Lower leg skin (tissue), 4 donors: Measurements from ENCODE around the gene APOC3. TPM values are rescaled to one million over a fixed set of nuclear protein-coding genes. Genes with fewer than 3 reads are reported as not detected.

Experiments used
- DNase-seq, 2 donors: peaks; one replicate each; pipeline ENCODE4 v3.0.0-alpha.2; 2019; ENCODE audit warnings: low spot score in 2 of 2
- H3K4me3 ChIP-seq: fragments of 200-600 bp; sonication (generic); 2 replicates; pipeline ENCODE4 v1.5.1; 2017; ENCODE audit warnings: mild to moderate bottlenecking, low read depth; ENCODE audit not compliant: poor library complexity, severe bottlenecking
- POLR2A ChIP-seq, 2 donors: fragments of 450-650 bp; IDR thresholded peaks; one replicate each; pipeline ENCODE4 v1.6.1; 2016 to 2017; ENCODE audit warnings: antibody characterized with exemption in 2 of 2, mild to moderate bottlenecking in 1 of 2, moderate library complexity in 1 of 2
- WGBS, 2 donors: methylation state at CpG; one replicate each; pipeline ENCODE4 v1.1.5; 2018; 5-methylcytosine and 5-hydroxymethylcytosine counted together
- intact Hi-C: fragments of 100-400 bp; cut with DNase I; formaldehyde crosslinking; loops from one replicate; pipeline ENCODE4 v1.15.0; 2023; ENCODE audit warnings: low total_unique reads
- total RNA-seq, 4 donors: library from RNA; depleted of rRNA; stranded (reverse); fragments of >200 nt; gene quantifications; one replicate each; pipeline ENCODE4 v1.1.0, GENCODE V29; 2016
- TF ChIP-seq, protein P1 (sequence below), 3 donors: fragments of 450-650 bp; IDR thresholded peaks; one replicate each; pipeline ENCODE4 v1.5.1; 2016; ENCODE audit warnings: antibody characterized with exemption in 3 of 3, mild to moderate bottlenecking in 3 of 3, moderate library complexity in 2 of 3

APOC3 gene
- total RNA-seq, 4 donors from 2014 or later: not detected

DNA sequence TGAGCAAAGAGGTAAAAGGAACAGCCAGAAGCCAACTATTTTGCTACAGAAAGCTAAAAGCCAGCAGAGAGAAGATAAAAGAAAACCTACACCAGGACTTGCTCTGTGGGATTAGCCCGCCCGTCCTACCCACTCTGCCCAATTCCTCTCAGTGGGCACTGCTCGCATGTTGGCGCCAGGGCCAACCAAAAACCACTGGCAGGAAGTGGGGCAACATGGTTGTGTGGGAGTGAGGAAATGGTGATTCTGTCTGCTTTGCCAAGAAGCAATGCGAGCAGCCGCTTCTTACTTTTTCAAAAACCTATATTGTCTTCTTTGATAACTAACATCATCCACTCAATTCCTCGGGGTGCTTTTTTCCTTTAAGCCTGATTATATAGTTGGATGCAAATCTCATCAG is 21.9 kb downstream of the APOC3 start:
- H3K4me3 ChIP-seq: no peak overlapping the region
- intact Hi-C loops: no loop called here
- no peak for TF ChIP-seq POLR2A (IDR thresholded peaks at IDR 0.05)
- TF ChIP-seq, protein P1, sequence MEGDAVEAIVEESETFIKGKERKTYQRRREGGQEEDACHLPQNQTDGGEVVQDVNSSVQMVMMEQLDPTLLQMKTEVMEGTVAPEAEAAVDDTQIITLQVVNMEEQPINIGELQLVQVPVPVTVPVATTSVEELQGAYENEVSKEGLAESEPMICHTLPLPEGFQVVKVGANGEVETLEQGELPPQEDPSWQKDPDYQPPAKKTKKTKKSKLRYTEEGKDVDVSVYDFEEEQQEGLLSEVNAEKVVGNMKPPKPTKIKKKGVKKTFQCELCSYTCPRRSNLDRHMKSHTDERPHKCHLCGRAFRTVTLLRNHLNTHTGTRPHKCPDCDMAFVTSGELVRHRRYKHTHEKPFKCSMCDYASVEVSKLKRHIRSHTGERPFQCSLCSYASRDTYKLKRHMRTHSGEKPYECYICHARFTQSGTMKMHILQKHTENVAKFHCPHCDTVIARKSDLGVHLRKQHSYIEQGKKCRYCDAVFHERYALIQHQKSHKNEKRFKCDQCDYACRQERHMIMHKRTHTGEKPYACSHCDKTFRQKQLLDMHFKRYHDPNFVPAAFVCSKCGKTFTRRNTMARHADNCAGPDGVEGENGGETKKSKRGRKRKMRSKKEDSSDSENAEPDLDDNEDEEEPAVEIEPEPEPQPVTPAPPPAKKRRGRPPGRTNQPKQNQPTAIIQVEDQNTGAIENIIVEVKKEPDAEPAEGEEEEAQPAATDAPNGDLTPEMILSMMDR (IDR thresholded peaks at IDR 0.05): no peak
- DNase-seq: no peak
- WGBS, 2 donors: 61 to 75% methylated on average over 7 of the region's 7 CpGs

DNA sequence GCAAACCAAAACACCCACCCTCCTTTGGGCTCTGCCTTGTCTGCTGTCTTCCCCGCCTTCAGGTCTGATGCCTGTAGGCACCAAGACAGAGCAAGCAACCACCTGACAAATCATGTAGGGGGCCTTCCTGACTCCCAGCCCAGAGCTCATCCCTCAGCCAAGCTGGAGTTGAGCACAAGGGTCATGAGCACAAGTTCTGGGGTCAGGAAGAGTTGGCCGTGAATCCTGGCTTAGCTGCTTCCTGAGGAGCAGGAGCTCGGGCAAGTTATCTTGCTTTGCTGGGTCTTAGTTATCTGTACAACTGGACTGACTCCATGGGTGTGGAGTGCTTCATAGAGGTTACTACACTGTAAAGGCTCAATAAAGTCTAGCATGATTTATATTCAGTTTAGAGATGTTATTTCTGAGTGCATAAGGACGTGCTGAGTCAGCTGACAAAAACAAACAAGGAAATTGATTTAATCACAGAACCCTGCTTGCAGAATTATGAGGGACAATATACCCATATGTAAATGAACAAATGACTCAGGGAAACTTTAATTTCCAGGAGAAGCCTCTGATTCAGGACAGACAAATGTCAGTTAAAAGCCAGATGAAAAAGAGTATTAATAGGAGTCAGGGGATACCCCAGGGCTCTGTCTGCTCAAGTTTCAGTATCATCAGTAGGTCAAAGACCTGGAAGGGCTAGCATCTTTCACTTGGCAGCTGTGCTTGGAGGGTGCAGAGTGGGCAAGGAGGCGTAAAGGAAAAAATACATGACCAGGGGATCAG is 22.7 kb downstream of the APOC3 start:
- WGBS, 2 donors: 52 to 62% methylated on average over 5 of the region's 5 CpGs
- H3K4me3 ChIP-seq: no peak overlapping the region
- TF ChIP-seq, protein P1 (IDR thresholded peaks at IDR 0.05): no peak
- no peak for TF ChIP-seq POLR2A (IDR thresholded peaks at IDR 0.05)
- intact Hi-C loops: no loop called here
- no peak for DNase-seq

DNA sequence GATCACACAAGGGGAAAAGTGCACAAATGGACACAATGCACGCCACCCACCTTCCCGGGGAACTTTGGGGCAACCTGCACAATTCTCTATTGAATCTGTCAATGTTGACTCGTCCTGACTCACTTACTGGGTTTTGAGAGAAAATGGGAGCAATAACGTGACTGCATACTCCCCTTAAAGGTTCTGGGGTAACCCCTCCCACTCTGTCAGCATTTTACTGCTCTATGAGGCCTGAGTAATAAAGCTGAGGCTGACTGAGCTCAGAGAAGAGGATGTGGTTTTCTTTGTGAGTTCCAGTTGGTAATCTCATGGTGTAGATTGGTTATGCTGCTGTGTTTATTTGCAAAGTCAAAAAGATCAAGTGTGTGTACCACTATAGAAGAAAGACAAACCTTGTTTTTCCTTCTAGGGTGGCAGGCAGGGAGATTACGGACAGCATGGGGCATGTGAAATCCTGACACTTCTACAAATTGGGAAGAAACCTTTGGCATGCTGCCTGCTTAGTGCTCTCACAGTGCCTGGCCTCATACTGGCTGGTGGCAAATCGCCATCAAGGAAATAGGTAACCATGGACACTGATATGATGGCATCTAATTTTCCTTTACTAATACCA is 23.9 kb downstream of the APOC3 start:
- TF ChIP-seq, protein P1 (IDR thresholded peaks at IDR 0.05): no peak
- no peak for TF ChIP-seq POLR2A (IDR thresholded peaks at IDR 0.05)
- 74 to 82% methylated on average over 6 of the region's 6 CpGs for WGBS, 2 donors

DNA sequence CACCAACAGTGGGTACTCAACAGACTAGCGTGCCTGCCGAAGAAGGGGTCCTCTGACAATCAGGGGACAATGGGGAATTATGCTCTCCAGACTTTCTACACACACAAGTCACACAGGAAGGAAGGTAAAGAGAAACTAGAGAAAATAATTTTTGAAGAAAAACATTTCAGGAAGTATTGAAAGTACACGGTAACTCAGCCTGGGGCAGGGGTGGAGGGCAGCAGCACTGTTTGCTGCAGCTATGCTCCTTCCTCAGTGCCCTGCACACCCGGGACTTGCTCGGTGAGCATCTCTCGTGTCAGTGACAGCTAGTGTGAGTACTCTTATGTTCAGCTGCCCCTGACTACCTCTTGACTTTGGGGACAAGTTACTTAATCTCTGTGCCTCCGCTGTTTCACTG is 25.7 kb downstream of the APOC3 start:
- intact Hi-C loops: no loop called here
- TF ChIP-seq, protein P1 (IDR thresholded peaks at IDR 0.05): no peak
- TF ChIP-seq POLR2A (IDR thresholded peaks at IDR 0.05): no peak
- no peak for DNase-seq
- H3K4me3 ChIP-seq: no peak overlapping the region
- 76 to 88% methylated on average over 7 of the region's 7 CpGs for WGBS, 2 donors

More for the DNA sequence above, 23.9 kb downstream of the APOC3 start:
- no peak overlapping the region for H3K4me3 ChIP-seq
- intact Hi-C loops: no loop called here
- no peak for DNase-seq

DNA sequence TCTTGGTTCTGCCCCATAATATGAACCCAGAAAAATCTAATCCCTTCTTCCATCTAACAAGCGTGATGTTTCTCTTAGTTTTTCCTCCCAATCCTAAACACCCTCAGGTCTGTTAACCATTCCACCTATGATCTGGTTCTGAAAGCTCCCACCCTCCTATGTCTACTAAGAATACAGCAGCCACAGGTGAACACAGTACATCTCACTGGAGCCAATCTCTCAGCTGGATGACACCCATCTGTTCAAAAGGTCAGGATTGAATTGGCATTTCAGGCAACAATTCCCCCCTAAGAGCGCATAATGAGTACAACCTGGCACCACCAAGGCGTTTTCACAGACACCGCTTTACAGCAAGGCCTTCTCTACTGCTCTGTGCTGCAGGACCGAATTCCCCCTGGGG is 26.7 kb downstream of the APOC3 start:
- intact Hi-C loops: no loop called here
- no peak for DNase-seq
- H3K4me3 ChIP-seq: no peak overlapping the region
- TF ChIP-seq, protein P1 (IDR thresholded peaks at IDR 0.05): no peak
- no peak for TF ChIP-seq POLR2A (IDR thresholded peaks at IDR 0.05)
- WGBS, 2 donors: 89 to 97% methylated on average over 5 of the region's 5 CpGs
